ENCODE results near the gene SCO2. TPM values are rescaled to one million over a fixed set of nuclear protein-coding genes. Genes with fewer than 3 reads are reported as not detected.
"Not testable (repeated sequence)": the region's sequence is repeated elsewhere in the genome, so short reads cannot be mapped to it uniquely, and the experiment has no call there.

Gene SCO2
- total RNA-seq, 2 donors from 2014 or later: 5.5 to 5.7 TPM

DNA sequence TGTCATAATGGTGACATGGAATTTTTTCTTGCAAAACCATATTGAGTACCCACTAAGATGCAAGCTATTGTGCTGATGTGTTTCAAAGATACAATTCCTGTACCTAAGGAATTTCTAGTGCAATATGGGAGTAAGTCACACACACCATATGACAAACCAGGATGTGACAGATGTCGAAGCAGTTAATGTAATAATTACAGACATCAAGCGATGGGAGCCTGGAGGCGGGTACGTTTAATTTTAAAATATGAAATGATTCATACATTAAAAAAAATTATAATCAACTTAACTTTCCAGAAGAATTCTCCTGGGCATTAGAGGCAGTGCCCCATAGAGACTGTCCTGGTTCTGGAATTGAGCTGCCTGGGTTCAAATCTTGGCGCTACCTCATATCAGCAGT lies 31.3 kb upstream of the SCO2 start:
- DNase-seq (no peak), ATAC-seq (no peak)
- intact Hi-C loops (cut with DNase I, micrococcal nuclease): no loop called here

DNA sequence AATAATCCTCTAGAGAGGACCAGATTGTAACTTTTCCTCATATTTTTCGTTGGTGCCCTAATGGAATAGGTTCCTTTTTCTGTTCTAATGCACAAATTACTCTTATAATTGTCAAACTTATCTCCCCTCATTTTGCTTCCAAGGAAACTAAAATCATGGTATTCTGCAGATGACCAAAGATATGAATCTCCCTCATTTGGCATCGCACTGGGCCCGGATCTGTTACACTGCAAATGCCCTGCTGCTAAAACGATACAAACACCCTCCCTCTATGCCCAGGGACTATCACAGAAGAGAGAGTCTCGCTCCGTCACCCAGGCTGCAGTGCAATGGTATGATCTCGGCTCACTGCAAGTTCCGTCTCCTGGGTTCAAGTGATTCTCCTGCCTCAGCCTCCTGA lies 27.9 kb upstream of the SCO2 start:
- intact Hi-C loops (cut with DNase I, micrococcal nuclease): no loop called here

DNA sequence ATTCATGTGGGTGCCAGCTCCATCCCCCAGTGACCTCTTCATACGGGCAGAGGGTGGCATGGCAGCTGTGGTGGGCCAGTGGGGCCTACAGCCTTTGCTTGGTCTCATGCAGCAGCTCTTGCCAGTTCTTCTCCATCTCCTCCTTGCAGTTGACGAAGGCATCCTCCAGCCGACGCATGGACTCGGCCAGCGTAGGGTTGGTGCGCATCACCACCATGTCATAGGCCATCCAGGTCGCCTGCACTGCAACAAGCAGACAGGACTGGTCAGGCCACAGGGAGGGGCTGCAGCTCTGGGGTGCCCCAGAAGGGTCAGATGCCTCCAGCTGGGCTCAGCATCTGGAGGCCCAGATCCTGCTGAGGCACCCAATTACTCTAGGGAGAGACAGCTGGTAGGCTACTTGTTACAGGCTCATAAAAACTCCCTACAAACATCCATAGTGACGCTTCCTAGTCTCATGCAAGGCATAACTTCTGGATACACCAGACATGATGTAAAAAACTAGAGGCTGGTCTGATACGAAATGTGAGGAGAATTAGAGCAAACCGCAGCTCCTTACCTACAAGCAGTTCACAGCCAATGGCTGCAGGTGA lies 25.9 kb upstream of the SCO2 start:
- intact Hi-C loops (cut with DNase I, micrococcal nuclease): no loop called here
- ATAC-seq: peak; percentile 43
- DNase-seq: no peak

More for the DNA sequence above, 27.9 kb upstream of the SCO2 start:
- DNase-seq (no peak), ATAC-seq (no peak)

DNA sequence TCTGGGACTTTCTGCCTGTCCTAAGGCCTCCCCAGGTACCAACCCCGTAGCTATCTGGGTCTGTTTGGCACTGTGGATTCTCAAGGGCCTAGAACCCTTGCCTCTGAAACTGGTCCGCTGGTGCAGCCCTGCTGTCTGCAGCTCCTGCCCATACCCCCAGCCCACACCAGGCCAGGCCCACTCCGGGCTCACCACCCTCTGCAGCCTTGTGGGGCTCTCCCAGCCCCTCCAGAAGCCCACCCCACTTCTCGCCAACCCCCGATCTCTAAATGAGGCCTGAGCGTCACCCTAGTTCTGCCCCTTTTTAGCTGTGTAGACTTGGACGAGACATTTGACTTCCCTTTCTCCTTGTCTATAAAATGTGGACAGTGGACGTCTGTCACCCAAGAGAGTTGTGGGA lies 25.0 kb upstream of the SCO2 start:
- no peak for DNase-seq
- ATAC-seq: no peak
- intact Hi-C loops (cut with DNase I, micrococcal nuclease): no loop called here

DNA sequence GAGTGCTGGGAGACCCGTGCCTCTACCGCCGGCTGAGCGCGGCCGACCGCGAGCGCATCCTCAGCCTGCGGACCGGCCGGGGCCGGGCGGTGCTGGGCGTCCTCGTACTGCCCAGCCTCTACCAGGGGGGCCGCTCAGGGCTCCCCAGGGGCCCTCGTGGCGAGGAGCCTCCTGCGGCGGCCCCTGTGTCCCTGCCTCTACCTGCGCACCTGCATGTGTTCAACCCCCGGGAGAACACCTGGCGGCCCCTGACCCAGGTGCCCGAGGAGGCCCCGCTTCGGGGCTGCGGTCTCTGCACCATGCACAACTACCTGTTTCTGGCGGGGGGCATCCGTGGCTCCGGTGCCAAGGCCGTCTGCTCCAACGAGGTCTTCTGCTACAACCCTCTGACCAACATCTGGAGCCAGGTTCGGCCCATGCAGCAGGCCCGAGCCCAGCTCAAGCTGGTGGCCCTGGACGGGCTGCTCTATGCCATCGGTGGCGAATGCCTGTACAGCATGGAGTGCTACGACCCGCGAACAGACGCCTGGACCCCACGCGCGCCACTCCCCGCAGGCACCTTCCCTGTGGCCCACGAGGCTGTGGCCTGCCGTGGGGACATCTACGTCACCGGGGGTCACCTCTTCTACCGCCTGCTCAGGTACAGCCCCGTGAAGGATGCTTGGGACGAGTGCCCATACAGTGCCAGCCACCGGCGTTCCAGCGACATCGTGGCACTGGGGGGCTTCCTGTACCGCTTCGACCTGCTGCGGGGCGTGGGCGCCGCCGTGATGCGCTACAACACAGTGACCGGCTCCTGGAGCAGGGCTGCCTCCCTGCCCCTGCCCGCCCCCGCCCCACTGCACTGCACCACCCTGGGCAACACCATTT lies 23.8 kb upstream of the SCO2 start:
- DNase-seq (no peak), ATAC-seq (no peak)
- intact Hi-C loops (cut with DNase I, micrococcal nuclease): no loop called here

DNA sequence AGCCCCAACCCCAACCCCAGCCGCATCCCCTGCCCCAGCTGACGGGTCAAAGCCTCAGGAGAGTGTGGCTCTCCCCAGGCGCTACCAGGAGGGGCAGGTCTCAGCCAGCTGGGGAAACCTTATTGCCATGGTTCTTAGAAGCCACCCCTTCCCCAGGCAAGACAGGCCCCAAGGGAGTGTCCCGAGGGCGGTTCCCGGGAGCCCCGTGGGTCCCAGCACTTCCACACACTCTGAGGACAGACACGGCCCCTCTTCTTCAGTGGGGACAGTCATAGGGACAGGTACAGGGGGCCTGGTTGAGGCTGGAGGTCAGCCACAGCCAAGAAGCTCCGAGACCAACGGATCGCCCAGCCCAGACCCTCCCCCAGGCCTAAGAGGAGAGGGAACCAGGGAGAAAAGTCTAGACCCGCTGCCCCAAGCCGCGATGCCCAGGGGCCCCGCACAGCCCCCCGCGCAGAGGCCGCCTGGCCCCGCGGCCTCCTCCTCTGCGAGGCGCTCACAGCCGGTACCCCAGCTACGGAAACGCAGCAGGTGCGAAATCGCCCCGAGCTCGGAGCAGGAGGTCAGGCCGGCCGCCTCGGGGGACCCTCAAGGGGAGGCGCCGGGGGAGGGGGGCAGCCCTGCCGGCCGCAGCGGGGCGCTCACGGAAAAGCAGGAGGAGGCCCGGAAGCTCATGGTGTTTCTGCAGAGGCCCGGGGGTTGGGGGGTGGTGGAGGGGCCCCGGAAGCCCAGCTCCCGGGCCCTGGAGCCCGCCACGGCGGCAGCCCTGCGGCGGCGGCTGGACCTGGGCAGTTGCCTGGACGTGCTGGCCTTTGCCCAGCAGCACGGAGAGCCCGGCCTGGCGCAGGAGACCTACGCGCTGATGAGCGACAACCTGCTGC lies 22.9 kb upstream of the SCO2 start:
- intact Hi-C loops (cut with DNase I, micrococcal nuclease): no loop called here
- peak in 1 of 2 donors; percentile 58 for DNase-seq
- ATAC-seq: peak; percentile 9

DNA sequence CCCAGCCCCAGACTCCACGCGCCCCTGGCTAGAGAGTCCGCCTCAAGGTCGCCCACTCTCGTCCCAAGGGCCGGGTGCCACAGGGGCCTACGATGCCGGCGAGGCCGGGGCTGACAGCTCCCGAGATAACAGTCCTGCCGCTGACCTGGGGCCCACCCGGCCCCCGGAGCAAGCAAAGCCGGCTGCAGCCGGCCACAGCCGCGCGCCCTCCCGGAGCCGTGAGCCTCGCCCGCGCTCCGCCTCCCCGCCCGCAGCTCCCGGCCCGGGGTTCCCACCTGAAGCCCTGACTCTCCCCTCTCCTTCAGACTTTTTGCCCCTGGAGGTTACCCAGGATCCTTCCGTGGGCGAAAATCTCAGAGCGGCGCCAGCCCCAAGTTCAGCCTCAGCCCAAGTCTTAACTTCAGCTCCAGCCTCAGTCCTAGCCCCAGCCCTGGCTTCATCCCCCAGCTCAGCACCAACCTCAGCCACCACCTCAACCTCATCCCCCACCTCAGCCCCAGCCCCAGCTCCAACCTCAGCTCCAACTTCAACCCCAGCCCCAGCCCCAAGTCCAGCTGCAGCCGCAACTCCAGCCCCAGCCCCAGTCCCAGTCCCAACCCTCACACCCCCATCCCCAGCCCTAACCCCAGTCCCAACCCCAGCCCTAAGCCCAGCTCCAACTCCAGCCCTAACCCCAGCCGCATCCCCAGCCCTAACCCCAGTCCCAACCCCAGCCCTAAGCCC lies 22.0 kb upstream of the SCO2 start:
- ATAC-seq (no peak), DNase-seq (no peak)
- intact Hi-C loops (cut with DNase I, micrococcal nuclease): no loop called here

DNA sequence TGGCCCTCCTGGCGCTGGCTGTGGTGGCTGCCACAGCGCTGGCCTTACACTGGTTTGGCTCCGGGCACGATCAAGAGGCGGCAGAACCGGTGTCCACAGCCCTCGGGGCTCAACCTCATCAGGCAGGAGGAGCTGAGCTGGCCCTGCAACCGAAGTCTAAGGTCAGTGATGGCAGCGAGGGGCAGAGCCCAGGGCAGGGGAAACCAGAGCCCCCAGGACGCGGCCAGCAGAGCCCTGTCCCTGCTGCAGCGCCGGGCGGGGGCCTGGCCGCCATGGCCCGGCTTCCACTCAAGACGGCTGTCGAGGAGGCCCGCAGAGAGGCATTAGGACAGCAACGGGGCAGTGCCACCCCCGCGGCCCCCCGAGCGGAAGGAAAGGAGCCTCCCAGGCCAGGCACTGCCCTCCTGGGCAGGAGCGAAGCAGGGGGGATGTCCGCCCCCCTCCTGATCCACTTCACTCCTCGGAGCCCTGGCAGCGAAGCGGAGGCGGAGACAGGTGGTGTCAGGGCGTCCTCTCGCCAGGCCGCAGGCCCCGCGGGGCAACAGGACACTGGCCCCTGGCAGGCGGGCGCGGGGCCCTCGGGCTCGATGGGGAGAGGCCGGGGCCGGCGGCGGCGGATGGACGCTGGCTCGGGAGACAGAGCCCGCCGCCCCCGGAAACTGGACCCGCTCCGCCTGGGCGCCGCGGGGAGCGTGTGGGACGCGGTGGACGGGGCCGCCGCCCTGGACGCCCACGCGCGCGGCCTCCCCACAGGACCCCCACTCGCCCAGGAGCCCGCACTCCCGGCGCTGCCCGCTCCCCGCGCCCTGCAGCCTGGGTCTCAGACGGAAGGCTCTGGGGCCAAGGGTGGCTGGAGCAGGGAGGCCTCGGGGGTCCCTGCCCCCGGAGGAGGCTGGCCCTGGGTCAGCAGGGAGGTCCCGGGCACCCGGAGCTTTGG lies 21.2 kb upstream of the SCO2 start:
- no peak for ATAC-seq
- intact Hi-C loops (cut with DNase I, micrococcal nuclease): no loop called here
- DNase-seq: no peak

DNA sequence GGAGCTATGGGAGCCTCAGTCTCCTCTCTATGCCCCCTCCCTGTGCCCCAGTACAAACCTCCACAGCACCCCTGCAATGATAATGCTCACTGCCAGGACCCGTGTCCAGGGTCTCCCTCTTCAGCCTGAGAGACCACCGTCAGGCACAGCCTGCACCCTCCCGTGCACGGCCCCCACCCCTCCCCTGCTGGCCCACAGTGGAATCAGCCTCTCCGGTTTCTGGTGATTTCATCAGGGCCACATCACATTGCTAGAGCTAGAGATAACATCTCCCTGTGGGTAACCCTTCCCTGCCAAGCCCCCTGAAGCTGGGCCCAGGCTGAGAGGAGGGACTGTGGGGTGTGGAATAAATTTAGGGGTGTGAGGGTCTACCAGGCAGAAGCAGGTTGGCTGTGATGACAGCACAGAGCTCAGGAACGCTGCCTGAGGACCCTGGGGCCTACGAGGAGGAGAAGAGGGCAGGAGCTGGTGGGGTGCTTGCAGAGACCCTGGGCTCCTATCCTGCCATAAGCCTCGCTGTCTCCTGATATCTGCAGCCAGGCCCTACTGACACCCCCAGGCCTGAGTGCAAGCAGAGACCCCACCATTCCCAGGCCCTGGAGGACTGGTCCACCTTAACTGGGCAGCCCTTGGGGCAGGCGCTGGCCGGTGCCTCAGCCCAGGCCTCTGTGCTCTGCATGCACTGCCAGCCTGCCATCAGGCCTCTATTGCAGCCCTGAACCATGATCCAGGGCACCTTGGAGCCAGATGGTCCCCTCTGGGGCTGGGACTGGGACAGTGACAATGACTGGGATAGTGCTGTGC lies 20.3 kb upstream of the SCO2 start, which contains the start of gene KLHDC7B:
Gene KLHDC7B (plus strand): TSS at position 378 of the 804 bp plus-strand sequence. CDS start 345 bp downstream, at position 723.
- ATAC-seq (no peak), DNase-seq (peak in 1 of 2 donors; percentile 29)
- intact Hi-C loops (cut with DNase I, micrococcal nuclease): no loop called here

DNA sequence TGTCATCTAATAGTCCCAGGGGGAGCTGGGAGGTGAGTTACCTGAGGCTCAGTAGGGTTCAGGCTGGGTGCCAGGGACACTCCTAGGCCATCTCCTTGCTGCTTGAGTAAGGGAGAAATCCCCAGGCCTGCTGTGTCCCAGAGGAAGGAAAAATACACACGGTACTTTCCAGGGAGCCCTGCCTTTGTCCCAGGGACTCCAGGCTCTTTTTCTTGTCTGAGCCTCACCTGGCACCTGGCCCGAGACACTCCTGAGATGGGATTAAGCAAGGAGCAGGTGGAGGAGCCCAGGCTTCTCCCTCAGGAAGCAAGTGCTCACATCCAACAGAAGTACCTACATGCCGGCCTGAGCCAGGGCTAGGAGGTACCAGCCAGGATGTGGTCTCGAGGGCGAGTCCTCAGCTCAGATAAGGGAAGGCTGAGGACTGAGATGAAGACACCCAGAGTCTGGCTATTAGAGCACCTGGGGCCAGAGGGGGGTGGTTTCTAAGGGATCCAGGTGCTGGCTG lies 19.4 kb upstream of the SCO2 start:
- DNase-seq (peak; percentile 59 to 70), ATAC-seq (peak; percentile 40)
- intact Hi-C loops (cut with DNase I, micrococcal nuclease): no loop called here

DNA sequence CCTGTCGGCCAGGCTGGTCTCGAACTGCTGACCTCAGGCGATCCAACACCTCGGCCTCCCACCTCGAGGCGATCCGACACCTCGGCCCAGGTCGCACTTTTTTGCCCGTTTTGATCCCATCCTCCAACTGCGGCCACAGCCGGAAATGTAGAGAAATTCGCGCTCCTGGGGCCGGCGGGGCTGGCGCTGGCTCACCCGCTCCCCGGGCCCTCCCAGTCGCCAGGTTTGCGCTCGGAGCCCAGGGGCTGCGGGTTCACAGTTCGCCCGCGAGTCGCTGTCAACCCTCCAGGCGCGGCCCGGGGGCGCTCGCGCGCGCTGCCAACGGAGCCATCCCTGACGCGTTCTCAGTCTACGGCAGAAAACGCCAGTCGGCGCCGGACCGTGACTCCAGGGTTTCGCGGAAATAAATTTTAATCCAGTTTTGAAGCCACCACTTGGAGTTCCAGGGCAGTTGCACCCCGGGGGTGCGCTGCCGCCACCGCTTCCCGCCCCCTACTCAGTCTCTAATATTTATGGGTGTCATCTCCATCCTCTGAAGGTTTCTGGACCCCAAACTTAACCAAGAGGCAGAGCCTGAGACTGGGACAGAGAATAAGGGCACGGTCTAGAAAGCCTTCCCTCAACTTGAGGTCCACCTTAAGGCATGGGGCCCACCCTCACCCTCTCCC lies 18.8 kb upstream of the SCO2 start:
- peak; percentile 77 for ATAC-seq
- DNase-seq: peak; percentile 83 to 92
- intact Hi-C loops (cut with DNase I, micrococcal nuclease): no loop called here

DNA sequence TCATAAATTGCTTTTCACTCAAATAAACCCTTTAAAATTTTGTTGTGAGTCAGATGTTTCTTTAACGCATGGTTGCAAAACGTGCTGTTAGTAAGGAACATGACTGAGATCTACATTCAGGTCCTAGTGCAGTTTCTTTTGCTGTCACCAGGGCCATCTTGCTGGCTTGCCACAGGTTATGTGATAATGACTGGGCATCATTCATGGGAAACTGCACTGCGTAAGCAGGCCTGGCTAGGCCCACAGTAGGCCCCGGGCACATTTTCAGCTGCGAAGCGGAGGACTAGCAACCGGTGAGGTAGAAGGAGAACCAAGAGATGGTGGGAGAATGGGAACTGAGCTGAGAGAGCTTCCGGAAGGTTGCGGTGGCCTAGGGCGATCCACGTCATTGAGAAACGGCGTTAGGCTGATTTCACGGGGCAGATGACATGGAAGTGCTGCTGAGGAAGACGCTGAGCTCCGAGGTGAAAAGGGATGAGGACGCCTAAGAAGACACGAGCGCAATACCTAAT lies 17.1 kb upstream of the SCO2 start:
- intact Hi-C loops (cut with DNase I, micrococcal nuclease): no loop called here
- ATAC-seq (no peak), DNase-seq (peak in 1 of 2 donors; percentile 39)

DNA sequence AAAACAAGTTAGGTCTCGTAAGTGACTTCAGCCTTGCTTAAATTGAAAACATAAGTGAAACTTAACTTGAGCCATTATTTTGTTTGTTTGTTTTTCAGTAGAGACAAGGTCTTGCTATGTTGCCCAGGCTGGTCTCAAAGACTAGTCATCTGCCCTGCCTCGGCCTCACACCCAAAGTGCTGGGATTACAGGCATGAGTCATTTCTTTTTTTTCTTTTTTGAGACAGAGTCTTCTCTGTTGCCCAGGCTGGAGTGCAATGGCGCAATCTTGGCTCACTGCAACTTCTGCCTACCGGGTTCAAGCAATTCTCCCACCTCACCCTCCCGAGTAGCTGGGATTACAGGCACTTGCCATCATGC lies 16.2 kb upstream of the SCO2 start:
- ATAC-seq (peak; percentile 9), DNase-seq (peak in 1 of 2 donors; percentile 47)
- intact Hi-C loops (cut with DNase I, micrococcal nuclease): not testable (repeated sequence)

DNA sequence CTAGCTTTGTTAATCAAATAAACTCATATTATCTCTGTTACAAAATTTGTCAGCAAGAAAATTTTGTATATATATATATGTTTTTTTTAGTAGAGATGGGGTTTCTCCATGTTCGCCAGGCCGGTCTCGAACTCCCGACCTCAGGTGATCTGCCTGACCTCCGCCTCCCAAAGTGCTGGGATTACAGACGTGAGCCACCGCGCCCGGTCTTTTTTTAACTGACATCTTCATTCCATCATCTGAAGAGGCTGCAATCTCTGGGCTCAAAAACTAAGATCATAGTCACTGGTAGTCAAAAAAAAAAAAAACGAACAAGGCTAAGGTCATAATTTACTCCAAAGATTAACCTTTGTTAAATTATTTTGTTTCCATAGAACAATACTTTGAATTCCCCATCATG lies 15.0 kb upstream of the SCO2 start:
- no peak for DNase-seq
- ATAC-seq: no peak

DNA sequence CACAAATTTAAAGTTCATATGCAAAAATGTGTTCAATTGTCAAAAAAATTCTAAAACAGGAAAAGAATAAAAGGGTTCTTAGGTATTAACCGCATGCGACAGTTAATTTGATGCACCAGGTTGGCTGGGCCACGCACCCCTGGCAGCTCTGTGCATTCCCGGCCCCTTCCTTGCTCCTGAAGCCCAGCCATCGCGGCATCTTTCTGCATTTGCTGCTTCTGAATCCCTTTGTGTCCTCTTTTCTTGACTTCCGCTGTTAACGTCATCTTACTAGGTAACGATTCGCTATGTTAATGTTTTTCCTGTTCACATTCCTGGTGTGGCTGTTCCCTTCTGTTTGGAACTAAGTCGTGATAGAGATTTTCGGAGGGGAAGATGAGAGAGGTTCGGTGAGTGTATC lies 12.4 kb upstream of the SCO2 start:
- ATAC-seq (no peak), DNase-seq (no peak)
- intact Hi-C loops (cut with DNase I, micrococcal nuclease): no loop called here

More for the DNA sequence above, 15.0 kb upstream of the SCO2 start:
- intact Hi-C loops (cut with DNase I, micrococcal nuclease): no loop called here

DNA sequence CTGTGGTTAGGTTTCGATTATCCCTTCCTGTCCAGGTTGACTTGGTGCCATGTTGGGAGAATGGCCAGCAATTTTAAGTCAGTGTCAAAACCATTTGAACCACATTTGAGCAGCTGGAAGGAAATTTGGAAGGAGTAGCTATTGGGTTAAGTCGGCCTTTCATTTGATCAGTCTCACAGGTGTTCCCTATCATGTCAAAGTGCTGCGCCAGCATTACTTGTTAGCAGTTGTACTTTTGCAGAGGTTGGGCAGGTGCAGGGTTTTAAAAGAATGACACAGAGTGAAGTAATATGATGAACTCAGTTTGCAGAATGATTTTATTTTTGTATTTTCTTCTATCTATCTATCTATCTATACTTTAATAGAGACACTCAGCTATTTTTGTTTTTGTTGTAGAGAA lies 10.8 kb upstream of the SCO2 start:
- no peak for ATAC-seq
- DNase-seq: no peak

More for the DNA sequence above, 10.8 kb upstream of the SCO2 start:
- intact Hi-C loops (cut with DNase I, micrococcal nuclease): no loop called here
